Articular chondrocyte of knee joint (primary cell): ENCODE data around the gene ATRX. TPM values are rescaled to one million over a fixed set of nuclear protein-coding genes. Genes with fewer than 3 reads are reported as not detected.

Experiments
- small RNA-seq: library from RNA; depleted of rRNA; stranded (forward); fragments of <200 nt; gene quantifications from one replicate; pipeline ENCODE3, GENCODE V24; 2012
- total RNA-seq: library from RNA; depleted of rRNA; stranded (reverse); fragments of >200 nt; gene quantifications from 2 replicates; pipeline ENCODE4 v1.2.3, GENCODE V29; 2012

ATRX gene, protein sequence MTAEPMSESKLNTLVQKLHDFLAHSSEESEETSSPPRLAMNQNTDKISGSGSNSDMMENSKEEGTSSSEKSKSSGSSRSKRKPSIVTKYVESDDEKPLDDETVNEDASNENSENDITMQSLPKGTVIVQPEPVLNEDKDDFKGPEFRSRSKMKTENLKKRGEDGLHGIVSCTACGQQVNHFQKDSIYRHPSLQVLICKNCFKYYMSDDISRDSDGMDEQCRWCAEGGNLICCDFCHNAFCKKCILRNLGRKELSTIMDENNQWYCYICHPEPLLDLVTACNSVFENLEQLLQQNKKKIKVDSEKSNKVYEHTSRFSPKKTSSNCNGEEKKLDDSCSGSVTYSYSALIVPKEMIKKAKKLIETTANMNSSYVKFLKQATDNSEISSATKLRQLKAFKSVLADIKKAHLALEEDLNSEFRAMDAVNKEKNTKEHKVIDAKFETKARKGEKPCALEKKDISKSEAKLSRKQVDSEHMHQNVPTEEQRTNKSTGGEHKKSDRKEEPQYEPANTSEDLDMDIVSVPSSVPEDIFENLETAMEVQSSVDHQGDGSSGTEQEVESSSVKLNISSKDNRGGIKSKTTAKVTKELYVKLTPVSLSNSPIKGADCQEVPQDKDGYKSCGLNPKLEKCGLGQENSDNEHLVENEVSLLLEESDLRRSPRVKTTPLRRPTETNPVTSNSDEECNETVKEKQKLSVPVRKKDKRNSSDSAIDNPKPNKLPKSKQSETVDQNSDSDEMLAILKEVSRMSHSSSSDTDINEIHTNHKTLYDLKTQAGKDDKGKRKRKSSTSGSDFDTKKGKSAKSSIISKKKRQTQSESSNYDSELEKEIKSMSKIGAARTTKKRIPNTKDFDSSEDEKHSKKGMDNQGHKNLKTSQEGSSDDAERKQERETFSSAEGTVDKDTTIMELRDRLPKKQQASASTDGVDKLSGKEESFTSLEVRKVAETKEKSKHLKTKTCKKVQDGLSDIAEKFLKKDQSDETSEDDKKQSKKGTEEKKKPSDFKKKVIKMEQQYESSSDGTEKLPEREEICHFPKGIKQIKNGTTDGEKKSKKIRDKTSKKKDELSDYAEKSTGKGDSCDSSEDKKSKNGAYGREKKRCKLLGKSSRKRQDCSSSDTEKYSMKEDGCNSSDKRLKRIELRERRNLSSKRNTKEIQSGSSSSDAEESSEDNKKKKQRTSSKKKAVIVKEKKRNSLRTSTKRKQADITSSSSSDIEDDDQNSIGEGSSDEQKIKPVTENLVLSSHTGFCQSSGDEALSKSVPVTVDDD (N-terminal part only)
- total RNA-seq: 79.8 and 94.7 TPM in 2 replicates

GRCh38 chrX:77785486-77786364 lies at the start of gene ATRX:
Gene ATRX, minus strand, starts transcription at chrX:77786216. Its CDS starts 215 bp downstream, at chrX:77786001.

Small RNAs within 50 kb of the gene (small RNA-seq; reads per million reads assigned to genes)
- not detected for gene FABP5P15

Other genes with a start within 250 kb of the ATRX start
- 110 and 137 TPM in 2 replicates for gene MAGT1, start 109.2 kb upstream of the ATRX start, total RNA-seq
- 254 and 316 TPM in 2 replicates for gene COX7B, start 113.3 kb upstream of the ATRX start, total RNA-seq
- gene ATP7A, start 124.5 kb upstream of the ATRX start, total RNA-seq: 14.1 and 17.0 TPM in 2 replicates
- not detected in 2 replicates for gene PGAM4, start 183.4 kb upstream of the ATRX start, total RNA-seq